Adrenal gland (tissue), 5 donors: ENCODE results near the gene ATG9A.

ENCODE experiments used
- POLR2A ChIP-seq, 2 donors: fragments of 450-650 bp; IDR thresholded peaks; one replicate each; pipeline ENCODE4 v1.6.1; 2017; ENCODE audit warnings: antibody characterized with exemption in 2 of 2, mild to moderate bottlenecking in 2 of 2, moderate library complexity in 1 of 2
- TF ChIP-seq, protein P1 (sequence below), 6 experiments: fragments of 450-650 bp in 4 of 6; fragments of 200-600 bp in 2 of 6; sonication (generic) in 1 of 6; IDR thresholded peaks; 1 replicate in 5 of 6; 2 replicates in 1 of 6; pipeline versions ENCODE4 v1.5.1 to v1.8.0; 2016 to 2021; ENCODE audit warnings: antibody characterized with exemption in 6 of 6, mild to moderate bottlenecking in 2 of 6, moderate library complexity in 1 of 6
- donor health status: DM: no; HTN: no; CAD: no.

DNA sequence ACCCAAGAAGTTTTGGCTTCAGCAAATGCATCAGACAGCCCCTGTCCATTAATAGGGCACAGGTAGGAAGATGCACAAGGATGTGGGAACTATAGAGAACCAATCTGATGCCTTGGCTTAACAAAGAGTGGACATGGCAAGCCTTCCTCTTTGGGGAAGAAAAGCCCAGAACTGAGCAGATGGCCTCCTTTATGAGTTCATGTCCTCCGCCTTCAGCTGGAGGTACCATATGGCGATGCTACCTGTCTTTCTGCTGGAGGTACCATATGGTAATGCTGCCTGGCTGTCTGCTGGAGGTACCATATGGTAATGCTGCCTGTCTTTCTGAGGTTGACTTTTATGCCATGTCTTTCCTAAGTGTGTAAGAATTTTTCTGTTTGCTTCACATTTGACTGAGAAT, 45.3 kb downstream of the ATG9A start:
- TF ChIP-seq POLR2A (IDR thresholded peaks at IDR 0.05) = no peak
- TF ChIP-seq, protein P1, sequence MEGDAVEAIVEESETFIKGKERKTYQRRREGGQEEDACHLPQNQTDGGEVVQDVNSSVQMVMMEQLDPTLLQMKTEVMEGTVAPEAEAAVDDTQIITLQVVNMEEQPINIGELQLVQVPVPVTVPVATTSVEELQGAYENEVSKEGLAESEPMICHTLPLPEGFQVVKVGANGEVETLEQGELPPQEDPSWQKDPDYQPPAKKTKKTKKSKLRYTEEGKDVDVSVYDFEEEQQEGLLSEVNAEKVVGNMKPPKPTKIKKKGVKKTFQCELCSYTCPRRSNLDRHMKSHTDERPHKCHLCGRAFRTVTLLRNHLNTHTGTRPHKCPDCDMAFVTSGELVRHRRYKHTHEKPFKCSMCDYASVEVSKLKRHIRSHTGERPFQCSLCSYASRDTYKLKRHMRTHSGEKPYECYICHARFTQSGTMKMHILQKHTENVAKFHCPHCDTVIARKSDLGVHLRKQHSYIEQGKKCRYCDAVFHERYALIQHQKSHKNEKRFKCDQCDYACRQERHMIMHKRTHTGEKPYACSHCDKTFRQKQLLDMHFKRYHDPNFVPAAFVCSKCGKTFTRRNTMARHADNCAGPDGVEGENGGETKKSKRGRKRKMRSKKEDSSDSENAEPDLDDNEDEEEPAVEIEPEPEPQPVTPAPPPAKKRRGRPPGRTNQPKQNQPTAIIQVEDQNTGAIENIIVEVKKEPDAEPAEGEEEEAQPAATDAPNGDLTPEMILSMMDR (IDR thresholded peaks at IDR 0.05) = no peak
